GOT3 (cell line): Measurements from ENCODE around the gene C10orf90.
"Not testable (repeated sequence)": the region's sequence is repeated elsewhere in the genome, so short reads cannot be mapped to it uniquely, and the experiment has no call there.

Experiments
- DNase-seq: peaks from one replicate; lab custom pipeline; 2025; ENCODE audit warnings: mixed read lengths; lab: John Stamatoyannopoulos, UW

The C10orf90 gene

GRCh38 chr10:126581648-126582046 is 88.8 kb downstream of the C10orf90 start:
- no peak for DNase-seq

- DNase-seq, result no peak
Measured at GRCh38 chr10:126580873-126581647, 89.4 kb downstream of the C10orf90 start.

- no peak for DNase-seq
Measured at GRCh38 chr10:126576336-126576735, 94.2 kb downstream of the C10orf90 start.

DNA sequence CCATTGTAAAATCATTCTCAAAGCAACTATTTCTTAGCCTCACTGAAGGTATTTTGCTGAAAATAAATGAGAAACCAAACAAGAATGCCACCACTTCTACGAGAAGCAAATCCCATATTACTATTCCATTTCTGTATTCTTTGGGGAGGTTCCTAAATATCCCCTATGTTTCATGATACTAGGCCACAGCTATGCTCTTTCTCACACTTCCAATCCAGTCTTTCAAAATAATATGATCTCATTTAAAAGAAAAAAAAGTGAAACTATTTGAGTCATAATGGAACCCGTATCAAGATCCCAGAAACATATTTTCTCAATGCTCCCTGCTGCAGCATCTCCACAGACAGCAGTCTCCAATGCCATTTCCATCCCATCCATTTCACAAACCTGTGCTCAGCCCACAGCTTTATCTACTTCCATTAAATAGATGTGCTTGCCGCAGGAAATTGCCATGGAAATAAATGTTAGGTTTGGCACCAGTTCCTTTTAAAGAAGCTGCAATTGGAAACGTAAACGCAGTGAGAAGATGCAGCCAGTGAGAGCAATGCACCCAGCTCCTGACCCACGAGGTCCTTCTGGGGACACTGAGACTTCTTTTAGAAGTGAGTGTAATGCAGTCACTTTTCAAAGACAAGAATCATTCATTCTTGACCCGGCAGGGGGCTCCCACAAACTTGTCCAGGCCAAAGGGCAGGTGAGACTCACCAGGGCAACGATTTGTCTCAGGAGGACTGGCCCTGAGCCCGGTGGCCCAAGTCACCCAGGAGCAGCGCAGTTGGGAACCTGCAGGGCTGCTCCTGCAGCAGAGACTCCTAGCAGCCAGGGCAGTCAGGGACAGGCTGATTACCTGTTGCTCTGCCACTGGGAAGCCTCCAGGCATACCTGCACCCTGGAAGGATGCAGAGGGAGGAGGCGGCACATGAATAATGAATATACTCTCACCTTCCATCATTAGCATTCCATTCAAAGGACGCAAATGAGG is 99.6 kb downstream of the C10orf90 start:
- DNase-seq, result no peak

DNA sequence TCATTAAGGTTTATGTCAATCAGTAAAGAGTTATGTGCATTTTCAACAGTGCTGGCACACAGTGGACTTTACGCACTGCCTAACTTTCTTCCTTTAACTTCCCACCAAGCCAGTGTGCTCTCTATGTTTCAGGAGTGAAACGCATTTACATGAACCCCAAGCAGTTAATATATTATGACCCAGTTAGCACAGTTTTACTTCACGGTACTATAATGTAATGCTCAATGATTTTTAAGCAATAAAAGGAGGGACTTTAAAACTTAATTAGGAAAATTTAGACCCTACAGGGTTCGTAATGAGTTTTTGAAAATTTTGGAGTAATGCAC is 100.3 kb downstream of the C10orf90 start:
- no peak for DNase-seq

- no peak for DNase-seq
Measured at GRCh38 chr10:126569513-126570244, 100.8 kb downstream of the C10orf90 start.

- no peak for DNase-seq
Measured at GRCh38 chr10:126568809-126569385, 101.6 kb downstream of the C10orf90 start.

DNA sequence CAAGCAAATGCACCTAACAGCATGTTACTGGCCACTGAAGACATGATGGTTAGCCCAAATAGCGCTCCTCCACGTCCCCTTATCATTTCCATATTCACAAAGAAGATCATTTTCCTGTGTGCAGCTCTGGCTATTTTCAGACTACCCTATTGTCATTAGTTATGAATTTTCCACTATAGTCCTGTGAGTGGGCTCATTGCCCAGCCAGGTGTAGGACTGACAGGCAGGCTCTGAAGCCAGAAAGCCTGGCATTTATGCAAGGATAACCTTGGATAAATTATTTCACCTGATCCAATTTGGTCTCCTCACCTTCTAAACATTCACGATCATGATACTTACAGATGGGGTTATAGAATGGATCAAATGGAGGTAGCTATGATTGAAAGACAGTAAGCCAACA is 104.6 kb downstream of the C10orf90 start:
- DNase-seq, result no peak

- no peak for DNase-seq
Measured at GRCh38 chr10:126565441-126565840, 105.1 kb downstream of the C10orf90 start.

- DNase-seq, result no peak
Measured at GRCh38 chr10:126564326-126564888, 106.1 kb downstream of the C10orf90 start.

- DNase-seq, result no peak
Measured at GRCh38 chr10:126563361-126563760, 107.1 kb downstream of the C10orf90 start.

- no peak for DNase-seq
Measured at GRCh38 chr10:126561921-126562680, 108.4 kb downstream of the C10orf90 start.

- no peak for DNase-seq
Measured at GRCh38 chr10:126561294-126561920, 109.1 kb downstream of the C10orf90 start.

DNA sequence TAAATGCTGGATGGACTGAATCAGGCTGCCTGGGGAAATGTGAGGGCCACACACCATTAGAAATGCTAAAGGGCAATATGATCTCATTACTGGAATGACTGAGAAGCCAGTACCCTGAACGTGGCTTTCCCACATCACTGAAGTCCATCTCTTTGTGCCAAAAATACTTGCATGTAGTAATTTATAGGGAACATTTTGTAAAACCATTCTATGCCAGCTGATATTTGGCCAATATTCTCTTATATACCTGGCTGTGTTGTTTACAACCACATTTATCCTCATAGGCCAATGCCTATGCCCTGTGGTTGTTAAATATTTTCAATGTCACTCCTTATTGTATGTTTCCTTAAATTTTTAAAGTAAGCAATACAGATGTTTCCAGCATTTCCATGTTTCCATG is 111.6 kb downstream of the C10orf90 start:
- DNase-seq, result no peak

DNA sequence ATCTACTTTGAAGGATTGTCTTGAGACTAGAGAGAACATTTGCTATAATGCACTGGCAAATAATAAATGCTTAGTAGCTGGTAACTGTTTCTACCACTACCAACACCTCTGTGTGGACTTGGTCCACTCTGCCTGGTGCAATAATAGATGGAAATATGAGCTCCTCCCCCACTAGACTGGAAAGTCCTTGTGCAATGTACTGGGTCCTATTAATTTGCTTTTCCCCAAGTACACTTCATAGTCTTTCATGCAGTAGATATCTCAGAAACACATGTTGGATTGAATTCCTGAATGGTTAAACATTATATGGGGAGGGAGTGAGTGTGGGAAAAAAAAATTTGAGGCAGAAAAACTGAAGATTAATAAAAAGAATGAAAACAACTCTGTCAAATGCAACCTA is 119.3 kb downstream of the C10orf90 start:
- DNase-seq, result no peak

DNA sequence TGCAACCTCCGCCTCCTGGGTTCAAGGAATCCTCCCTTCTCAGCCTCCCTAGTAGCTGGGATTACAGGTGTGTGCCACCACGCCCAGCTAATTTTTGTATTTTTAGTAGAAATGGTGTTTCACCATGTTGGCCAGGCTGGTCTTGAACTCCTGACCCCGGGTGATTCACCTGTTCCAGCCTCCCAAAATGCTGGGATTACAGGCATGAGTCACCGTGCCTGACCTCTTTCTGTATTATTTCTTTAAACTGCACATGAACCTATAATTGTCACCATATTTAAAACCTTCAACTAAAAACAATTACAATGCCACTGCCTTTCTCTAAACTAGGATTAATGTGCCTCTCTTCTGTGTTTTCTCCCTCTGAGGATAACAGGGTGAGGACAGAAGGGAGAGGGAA is 119.9 kb downstream of the C10orf90 start:
- not testable (repeated sequence) for DNase-seq

DNA sequence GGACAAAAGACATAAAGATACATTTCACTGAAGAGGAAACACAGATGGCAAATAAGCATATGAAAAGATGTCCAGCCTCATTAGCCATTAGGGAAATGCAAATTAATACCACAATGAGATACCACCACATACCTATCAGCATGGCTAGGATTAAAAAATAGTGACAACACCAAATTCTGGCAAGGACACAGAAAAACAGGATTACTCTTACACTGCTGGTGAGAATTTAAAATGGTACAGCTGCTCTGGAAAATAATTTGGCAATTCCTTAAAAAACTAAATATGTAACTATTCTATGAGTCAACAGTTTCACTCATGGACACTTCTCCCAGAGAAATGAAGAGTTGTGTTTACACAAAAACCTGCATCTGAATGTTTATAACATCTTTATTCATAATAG is 121.1 kb downstream of the C10orf90 start:
- no peak for DNase-seq

DNA sequence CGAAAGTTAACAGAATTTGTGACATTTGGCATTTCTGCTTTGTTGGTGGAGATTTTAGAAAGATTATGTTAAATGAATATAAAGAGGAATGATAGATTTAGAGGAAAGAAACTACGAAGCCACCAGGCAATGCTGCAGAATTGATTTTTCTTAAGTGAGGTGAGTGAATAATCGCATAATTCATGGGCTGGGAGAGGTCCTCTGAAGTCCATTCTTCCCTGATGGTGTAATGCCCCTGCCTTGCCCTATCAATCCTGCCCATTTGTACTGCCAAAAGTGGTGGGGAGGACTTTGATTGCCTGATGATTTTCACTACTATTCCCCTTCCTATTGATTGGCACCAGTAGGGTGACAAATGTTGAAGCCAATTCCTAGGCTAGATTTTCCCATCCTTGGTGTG is 125.9 kb downstream of the C10orf90 start:
- no peak for DNase-seq

GRCh38 chr10:126538439-126539135 is 131.9 kb downstream of the C10orf90 start:
- DNase-seq, result no peak

DNA sequence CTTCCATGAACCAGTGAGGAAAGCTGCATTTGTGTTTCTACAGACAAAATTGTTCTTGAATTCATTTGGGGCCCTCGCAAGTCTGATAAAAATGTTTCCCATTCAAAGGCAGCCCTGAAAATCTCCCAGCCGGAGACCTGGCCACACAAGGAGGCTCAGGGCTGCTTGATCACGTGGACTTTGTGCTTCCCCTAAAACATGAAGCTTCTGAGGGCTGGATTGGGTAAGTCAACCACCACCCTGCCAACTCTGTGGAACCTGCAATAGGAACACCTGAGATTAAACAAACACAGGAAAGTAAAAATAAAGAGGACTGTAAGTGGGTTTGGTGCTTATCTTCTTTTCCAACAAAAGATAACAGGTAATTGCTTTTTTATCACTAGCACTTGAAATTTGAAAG is 133.8 kb downstream of the C10orf90 start:
- no peak for DNase-seq
